Measurements from ENCODE around the gene ZNF207. TPM values are rescaled to one million over a fixed set of nuclear protein-coding genes. Genes with fewer than 3 reads are reported as not detected.

ZNF207 gene
- total RNA-seq, 1 experiment from 2014 or later = 296 TPM

GRCh38 chr17:32396343-32396742 lies 46.4 kb downstream of the ZNF207 start:
- Mint-ChIP-seq H3K4me3 (no peak overlapping the region), H3K4me1 (no peaks in the 10 kb centered on the region), H3K9me3 (no peaks in the 10 kb centered on the region), H3K27ac (peak overlapping the region in 1 of 3 experiments; percentile 9; a peak in 1 of 7 replicates), H3K36me3 (ENCODE audit: insufficient read depth in 1 of 3, low read depth in 3 of 3) (peaks cover 0 to 4% (median 0%) of the 10 kb centered on the region in 3 experiments; a peak in 1 of 7 replicates), H3K27me3 (ENCODE audit: low read depth) (no peaks in the 10 kb centered on the region)
- no peak for TF ChIP-seq CTCF (conservative IDR thresholded peaks at IDR 0.05)
- Histone ChIP-seq H3K27me3 (ENCODE audit: insufficient read depth, low read length) (no peaks in the 10 kb centered on the region), H2BK20ac (ENCODE audit: low read depth, low read length, poor library complexity, severe bottlenecking) (no peak overlapping the region), H3K23ac (ENCODE audit: insufficient read length, low read depth, low read length) (no peak overlapping the region), H4K8ac (replicated peaks; ENCODE audit: insufficient read length, low read depth, low read length) (no peak overlapping the region), H3K27ac (ENCODE audit: insufficient read length, low read depth, low read length) (no peak overlapping the region), H2BK5ac (ENCODE audit: insufficient read length, low read length) (peak overlapping the region; percentile 72), H2BK12ac (ENCODE audit: insufficient read length, low read depth, low read length) (no peak overlapping the region), H2AK5ac (ENCODE audit: insufficient read length, low read length) (no peak overlapping the region), H3K79me1 (ENCODE audit: insufficient read depth, low read depth, low read length, poor library complexity, severe bottlenecking) (no peaks in the 10 kb centered on the region), H3K14ac (ENCODE audit: insufficient read depth, low read length) (no peak overlapping the region), H3K56ac (ENCODE audit: insufficient read length, low read depth, low read length) (no peak overlapping the region), H3K23me2 (ENCODE audit: insufficient read length, low read depth, low read length, poor library complexity, severe bottlenecking) (no peaks in the 10 kb centered on the region), H3K9me3 (ENCODE audit: control insufficient read depth, low read depth, low read length) (no peaks in the 10 kb centered on the region), H4K20me1 (ENCODE audit: control insufficient read depth, insufficient read depth, insufficient read length) (no peaks in the 10 kb centered on the region), H3K4me2 (ENCODE audit: insufficient read depth, insufficient read length, low read length) (no peak overlapping the region), H3K18ac (ENCODE audit: insufficient read length, low read depth, low read length) (no peak overlapping the region), H3K9ac (ENCODE audit: extremely low read depth, insufficient read length, low read length) (no peak overlapping the region), H2AFZ (ENCODE audit: low read length) (no peak overlapping the region), H4K91ac (ENCODE audit: insufficient read length, low read depth, low read length) (no peak overlapping the region), H3K4me1 (ENCODE audit: insufficient read depth, low read length) (no peaks in the 10 kb centered on the region), H2BK15ac (ENCODE audit: low read depth, low read length) (no peak overlapping the region), H3K79me2 (ENCODE audit: insufficient read depth, low read length) (no peaks in the 10 kb centered on the region), H4K5ac (ENCODE audit: insufficient read length, low read depth, low read length) (no peak overlapping the region), H2BK120ac (ENCODE audit: low read depth, low read length, poor library complexity, severe bottlenecking) (no peak overlapping the region), H3T11ph (ENCODE audit: low read length) (no peak overlapping the region), H3K4ac (ENCODE audit: low read depth, low read length) (no peak overlapping the region)
- DNase-seq = no peak
- no CpG with 5 or more reads among the region's 5 CpGs for whole genome bisulfite sequencing (ENCODE audit: extremely low coverage, insufficient read length, low lambda C conversion rate)
